Peyer's patch (tissue), 4 donors: ENCODE measurements around the gene ALG1L2.
"Not testable (repeated sequence)": the region's sequence is repeated elsewhere in the genome, so short reads cannot be mapped to it uniquely, and the experiment has no call there.

Experiments used
- CTCF ChIP-seq, 6 experiments: fragments of 450-650 bp in 4 of 6; fragments of 200-600 bp in 2 of 6; sonication (generic) in 1 of 6; IDR thresholded peaks; one replicate each; pipeline ENCODE4 v1.5.1; 2017 to 2019; ENCODE audit warnings: antibody characterized with exemption in 6 of 6, mild to moderate bottlenecking in 3 of 6, moderate library complexity in 1 of 6
- POLR2A ChIP-seq, 2 donors: fragments of 450-650 bp; IDR thresholded peaks; one replicate each; pipeline ENCODE4 v1.5.1; 2017; ENCODE audit warnings: antibody characterized with exemption in 2 of 2, mild to moderate bottlenecking in 2 of 2, moderate library complexity in 2 of 2

- not testable (repeated sequence) for TF ChIP-seq CTCF, POLR2A (IDR thresholded peaks at IDR 0.05)
Measured at GRCh38 chr3:130104191-130104590, 22.6 kb downstream of the ALG1L2 start.
